ENCODE data around the gene ZMYND8.

Gene ZMYND8

GRCh38 chr20:47303736-47304135 lies 52.8 kb downstream of the ZMYND8 start:
- DNase-seq, result peak in 1 of 2 donors; percentile 55
- Histone ChIP-seq H3K27me3 (no peaks in the 10 kb centered on the region), H3K27ac (peak overlapping the region; percentile 41 to 44), H3K36me3 (peaks cover 0 to 11% (median 8%) of the 10 kb centered on the region in 3 donors), H3K4me3 (no peak overlapping the region), H3K9me3 (no peaks in the 10 kb centered on the region), H3K4me1 (peaks cover 0 to 30% (median 14%) of the 10 kb centered on the region in 4 donors)
- no peak for TF ChIP-seq CTCF (IDR thresholded peaks at IDR 0.05)
- intact Hi-C loops (cut with DNase I; ENCODE audit: low total_unique reads), result no loop called here

GRCh38 chr20:47300071-47300470 lies 56.4 kb downstream of the ZMYND8 start:
- Histone ChIP-seq H3K27me3 (no peaks in the 10 kb centered on the region), H3K9me3 (no peaks in the 10 kb centered on the region), H3K4me3 (no peak overlapping the region), H3K36me3 (peaks cover 0 to 36% (median 23%) of the 10 kb centered on the region in 3 donors), H3K27ac (no peak overlapping the region), H3K4me1 (peaks cover 0 to 17% (median 10%) of the 10 kb centered on the region in 4 donors)
- intact Hi-C loops (cut with DNase I; ENCODE audit: low total_unique reads), result no loop called here
- TF ChIP-seq CTCF (IDR thresholded peaks at IDR 0.05), result no peak
- no peak for DNase-seq

- intact Hi-C loops (cut with DNase I; ENCODE audit: low total_unique reads), result no loop called here
- Histone ChIP-seq H3K36me3 (peaks cover 0 to 43% (median 29%) of the 10 kb centered on the region in 3 donors), H3K4me3 (no peak overlapping the region), H3K27me3 (no peaks in the 10 kb centered on the region), H3K9me3 (no peaks in the 10 kb centered on the region), H3K27ac (no peak overlapping the region), H3K4me1 (peaks cover 0 to 5% (median 2%) of the 10 kb centered on the region in 4 donors)
- no peak for TF ChIP-seq CTCF (IDR thresholded peaks at IDR 0.05)
- DNase-seq, result peak in 1 of 2 donors; percentile 21
Observed at GRCh38 chr20:47298624-47299023, 57.9 kb downstream of the ZMYND8 start.

- H3K4me1 ChIP-seq, result no peaks in the 10 kb centered on the region
- DNase-seq, result no peak
- no peak for TF ChIP-seq CTCF (IDR thresholded peaks at IDR 0.05)
- no peaks in the 10 kb centered on the region for H3K27me3 ChIP-seq
- H3K36me3 ChIP-seq, result peaks cover 0 to 50% (median 36%) of the 10 kb centered on the region in 3 donors
- H3K4me3 ChIP-seq, result no peak overlapping the region
- H3K9me3 ChIP-seq, result no peaks in the 10 kb centered on the region
- intact Hi-C loops (cut with DNase I; ENCODE audit: low total_unique reads), result no loop called here
- no peak overlapping the region for H3K27ac ChIP-seq
Observed at GRCh38 chr20:47297746-47298145, 58.8 kb downstream of the ZMYND8 start.

- H3K27ac ChIP-seq, result no peak overlapping the region
- peaks cover 0 to 55% (median 41%) of the 10 kb centered on the region in 3 donors for H3K36me3 ChIP-seq
- H3K4me3 ChIP-seq, result no peak overlapping the region
- H3K27me3 ChIP-seq, result no peaks in the 10 kb centered on the region
- intact Hi-C loops (cut with DNase I; ENCODE audit: low total_unique reads), result no loop called here
- DNase-seq, result peak in 1 of 2 donors; percentile 42
- no peak for TF ChIP-seq CTCF (IDR thresholded peaks at IDR 0.05)
- no peaks in the 10 kb centered on the region for H3K4me1 ChIP-seq
- no peaks in the 10 kb centered on the region for H3K9me3 ChIP-seq
Observed at GRCh38 chr20:47296950-47297349, 59.5 kb downstream of the ZMYND8 start.

GRCh38 chr20:47295921-47296426 lies 60.5 kb downstream of the ZMYND8 start:
- Histone ChIP-seq H3K27me3 (no peaks in the 10 kb centered on the region), H3K36me3 (peaks cover 9 to 62% (median 51%) of the 10 kb centered on the region in 3 donors), H3K27ac (no peak overlapping the region), H3K4me3 (no peak overlapping the region), H3K4me1 (no peaks in the 10 kb centered on the region), H3K9me3 (no peaks in the 10 kb centered on the region)
- intact Hi-C loops (cut with DNase I; ENCODE audit: low total_unique reads), result no loop called here
- DNase-seq, result peak in 1 of 2 donors; percentile 20
- no peak for TF ChIP-seq CTCF (IDR thresholded peaks at IDR 0.05)
